Epithelial cell of esophagus (primary cell): ENCODE results near the gene OSBPL7.

Experiments
- DNase-seq: peaks from one replicate; pipeline ENCODE4 v3.0.0; 2010; ENCODE audit warnings: low read depth
- H3K4me3 ChIP-seq: 2 replicates; pipeline ENCODE4 v1.5.1; 2011; ENCODE audit warnings: mild to moderate bottlenecking, low read length, control low read depth
- TF ChIP-seq, protein P1 (sequence below): IDR thresholded peaks from 2 replicates; pipeline ENCODE4 v1.5.1; 2011; ENCODE audit warnings: low read depth, mild to moderate bottlenecking, low read length, control low read depth, inconsistent platforms; ENCODE audit not compliant: insufficient read depth; ENCODE audit errors: missing control alignments

Gene OSBPL7

DNA sequence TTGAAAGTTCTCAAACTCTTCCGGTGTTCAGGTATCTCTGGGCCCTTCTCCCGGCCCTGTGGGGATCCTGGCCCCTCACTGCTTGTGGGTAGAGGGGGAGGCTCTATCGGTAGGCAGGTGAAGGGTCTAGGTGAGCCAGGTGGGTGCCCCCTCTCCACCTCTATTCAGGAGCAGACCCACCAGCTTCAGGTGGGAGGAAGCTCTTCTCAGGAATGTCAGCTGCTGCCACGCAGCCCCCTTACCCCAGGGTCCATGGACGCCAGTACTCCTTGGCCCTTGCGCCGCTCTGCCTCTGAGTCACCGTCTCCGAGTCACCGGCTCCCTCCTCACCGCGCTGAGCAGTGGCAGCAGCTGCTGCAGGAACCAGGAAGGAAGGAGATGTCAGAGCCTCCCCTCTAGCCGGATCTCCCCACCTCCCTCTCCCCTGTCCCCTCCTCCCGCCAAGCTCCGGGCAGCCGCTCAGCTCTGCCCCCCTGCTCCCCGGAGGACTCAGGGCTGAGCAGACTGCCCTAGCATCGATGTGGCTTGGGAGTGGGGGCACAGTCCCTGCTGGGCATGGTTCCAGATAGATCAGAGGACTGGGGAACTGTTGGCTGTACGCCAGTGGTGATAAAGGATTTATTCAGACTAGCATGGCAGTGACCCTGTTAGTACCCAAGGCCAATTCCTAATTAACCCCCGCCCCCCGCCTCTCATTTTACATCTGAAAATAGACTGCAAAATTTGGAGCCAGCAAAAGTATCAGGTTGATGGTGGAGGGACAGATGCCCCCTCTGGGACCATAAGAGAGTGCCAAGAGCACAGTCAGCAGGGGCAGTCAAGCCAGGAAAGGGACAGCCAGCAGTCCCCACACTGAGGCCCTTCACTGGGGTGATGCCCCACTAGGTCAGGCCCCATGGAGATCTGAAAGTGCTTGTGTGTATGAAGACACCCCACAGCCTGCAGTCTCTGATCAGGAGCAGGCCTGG, at the start of gene OSBPL7:
Gene OSBPL7 (minus strand): TSS at position 371 of the 968 bp plus-strand sequence. CDS start 1,516 bp downstream, outside the sequence.
- TF ChIP-seq, protein P1, sequence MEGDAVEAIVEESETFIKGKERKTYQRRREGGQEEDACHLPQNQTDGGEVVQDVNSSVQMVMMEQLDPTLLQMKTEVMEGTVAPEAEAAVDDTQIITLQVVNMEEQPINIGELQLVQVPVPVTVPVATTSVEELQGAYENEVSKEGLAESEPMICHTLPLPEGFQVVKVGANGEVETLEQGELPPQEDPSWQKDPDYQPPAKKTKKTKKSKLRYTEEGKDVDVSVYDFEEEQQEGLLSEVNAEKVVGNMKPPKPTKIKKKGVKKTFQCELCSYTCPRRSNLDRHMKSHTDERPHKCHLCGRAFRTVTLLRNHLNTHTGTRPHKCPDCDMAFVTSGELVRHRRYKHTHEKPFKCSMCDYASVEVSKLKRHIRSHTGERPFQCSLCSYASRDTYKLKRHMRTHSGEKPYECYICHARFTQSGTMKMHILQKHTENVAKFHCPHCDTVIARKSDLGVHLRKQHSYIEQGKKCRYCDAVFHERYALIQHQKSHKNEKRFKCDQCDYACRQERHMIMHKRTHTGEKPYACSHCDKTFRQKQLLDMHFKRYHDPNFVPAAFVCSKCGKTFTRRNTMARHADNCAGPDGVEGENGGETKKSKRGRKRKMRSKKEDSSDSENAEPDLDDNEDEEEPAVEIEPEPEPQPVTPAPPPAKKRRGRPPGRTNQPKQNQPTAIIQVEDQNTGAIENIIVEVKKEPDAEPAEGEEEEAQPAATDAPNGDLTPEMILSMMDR = no peak

DNA sequence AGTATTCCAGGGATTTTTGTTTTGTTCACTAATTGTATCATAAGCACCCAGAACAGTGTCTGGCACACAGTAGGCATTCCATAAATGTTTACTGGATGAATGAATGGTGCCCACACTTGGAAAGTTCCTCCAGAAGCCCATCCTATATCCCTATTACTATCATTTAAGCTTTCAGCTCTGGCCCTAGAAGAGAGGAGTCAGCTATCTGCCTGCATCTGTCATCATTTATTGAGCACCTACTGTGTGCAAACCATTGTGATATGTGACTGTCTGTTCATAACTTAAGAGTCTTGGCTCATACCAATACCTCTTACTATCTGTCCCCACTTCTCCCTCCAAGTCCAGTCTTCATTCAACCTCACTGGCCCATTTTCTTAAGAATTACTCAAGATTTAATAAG, 49.5 kb upstream of the OSBPL7 start:
- DNase-seq = no peak
- no peak overlapping the region for H3K4me3 ChIP-seq
- TF ChIP-seq, protein P1 = no peak

More for the DNA sequence above, at the start of gene OSBPL7:
- H3K4me3 ChIP-seq = peak within 1 kb of the TSS; percentile 69
- DNase-seq = peak; percentile 81

GRCh38 chr17:47870056-47870455, 48.5 kb upstream of the OSBPL7 start:
- no peak for DNase-seq
- TF ChIP-seq, protein P1 = no peak

DNA sequence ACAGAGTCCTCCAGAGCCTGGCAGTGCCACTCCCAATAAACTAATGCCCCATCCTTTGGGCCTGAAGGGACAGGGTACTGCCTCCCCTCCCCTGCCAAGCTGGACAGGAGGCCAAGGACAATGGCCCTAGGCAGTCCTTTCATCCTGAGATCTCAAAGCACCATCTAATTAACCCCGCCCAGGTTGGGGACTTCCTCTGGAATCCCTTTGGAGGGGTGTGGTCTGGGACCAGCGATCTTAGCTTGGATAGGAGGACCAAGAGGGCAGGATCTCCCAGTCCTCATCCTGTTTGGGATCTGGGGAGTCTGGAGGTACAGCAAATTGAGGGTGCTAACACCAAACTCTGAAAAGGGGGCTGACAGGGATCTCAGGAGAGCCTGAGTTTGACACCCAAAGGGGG, 47.5 kb upstream of the OSBPL7 start:
- no peak for DNase-seq
- H3K4me3 ChIP-seq = no peak overlapping the region
- TF ChIP-seq, protein P1 = no peak

More at GRCh38 chr17:47870056-47870455, 48.5 kb upstream of the OSBPL7 start:
- H3K4me3 ChIP-seq = no peak overlapping the region

- DNase-seq = no peak
- TF ChIP-seq, protein P1 = no peak
- no peak overlapping the region for H3K4me3 ChIP-seq
These were observed 46.4 kb upstream of the OSBPL7 start for GRCh38 chr17:47867813-47868533.

GRCh38 chr17:47866941-47867340, 45.3 kb upstream of the OSBPL7 start:
- TF ChIP-seq, protein P1 = no peak
- DNase-seq = peak; percentile 48

More at GRCh38 chr17:47866941-47867340, 45.3 kb upstream of the OSBPL7 start:
- H3K4me3 ChIP-seq = no peak overlapping the region
